ENCODE data around the gene PDZRN4.
"Not testable (repeated sequence)": the region's sequence is repeated elsewhere in the genome, so short reads cannot be mapped to it uniquely, and the experiment has no call there.

DNA sequence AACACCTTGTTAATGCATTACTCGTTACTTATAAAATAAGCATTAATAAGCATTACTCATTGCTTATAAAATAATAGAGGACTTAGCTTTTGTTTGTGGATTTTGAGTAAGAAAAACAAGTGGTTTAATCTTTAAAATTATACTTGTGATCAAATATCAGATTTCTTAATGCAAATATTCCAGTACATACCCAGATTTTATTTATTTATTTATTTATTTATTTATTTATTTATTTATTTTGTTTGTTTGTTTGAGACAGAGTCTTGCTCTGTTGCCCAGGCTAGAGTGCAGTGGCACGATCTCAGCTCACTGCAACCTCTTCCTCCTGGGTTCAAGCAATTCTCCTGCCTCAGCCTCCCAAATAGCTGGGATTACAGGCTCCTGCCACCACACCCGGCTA, 3.4 kb downstream of the PDZRN4 start:
- TF ChIP-seq, protein P1, sequence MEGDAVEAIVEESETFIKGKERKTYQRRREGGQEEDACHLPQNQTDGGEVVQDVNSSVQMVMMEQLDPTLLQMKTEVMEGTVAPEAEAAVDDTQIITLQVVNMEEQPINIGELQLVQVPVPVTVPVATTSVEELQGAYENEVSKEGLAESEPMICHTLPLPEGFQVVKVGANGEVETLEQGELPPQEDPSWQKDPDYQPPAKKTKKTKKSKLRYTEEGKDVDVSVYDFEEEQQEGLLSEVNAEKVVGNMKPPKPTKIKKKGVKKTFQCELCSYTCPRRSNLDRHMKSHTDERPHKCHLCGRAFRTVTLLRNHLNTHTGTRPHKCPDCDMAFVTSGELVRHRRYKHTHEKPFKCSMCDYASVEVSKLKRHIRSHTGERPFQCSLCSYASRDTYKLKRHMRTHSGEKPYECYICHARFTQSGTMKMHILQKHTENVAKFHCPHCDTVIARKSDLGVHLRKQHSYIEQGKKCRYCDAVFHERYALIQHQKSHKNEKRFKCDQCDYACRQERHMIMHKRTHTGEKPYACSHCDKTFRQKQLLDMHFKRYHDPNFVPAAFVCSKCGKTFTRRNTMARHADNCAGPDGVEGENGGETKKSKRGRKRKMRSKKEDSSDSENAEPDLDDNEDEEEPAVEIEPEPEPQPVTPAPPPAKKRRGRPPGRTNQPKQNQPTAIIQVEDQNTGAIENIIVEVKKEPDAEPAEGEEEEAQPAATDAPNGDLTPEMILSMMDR (conservative IDR thresholded peaks at IDR 0.05; ENCODE audit: low read depth, low read length): not testable (repeated sequence)
- TF ChIP-seq EZH2 (IDR thresholded peaks at IDR 0.05; ENCODE audit: borderline replicate concordance, low read depth, low read length, poor library complexity, severe bottlenecking): not testable (repeated sequence)
